ENCODE measurements around the gene PIGH. TPM values are rescaled to one million over a fixed set of nuclear protein-coding genes. Genes with fewer than 3 reads are reported as not detected.

The PIGH gene
- total RNA-seq, 1 donor from 2014 or later = 20.9 TPM

DNA sequence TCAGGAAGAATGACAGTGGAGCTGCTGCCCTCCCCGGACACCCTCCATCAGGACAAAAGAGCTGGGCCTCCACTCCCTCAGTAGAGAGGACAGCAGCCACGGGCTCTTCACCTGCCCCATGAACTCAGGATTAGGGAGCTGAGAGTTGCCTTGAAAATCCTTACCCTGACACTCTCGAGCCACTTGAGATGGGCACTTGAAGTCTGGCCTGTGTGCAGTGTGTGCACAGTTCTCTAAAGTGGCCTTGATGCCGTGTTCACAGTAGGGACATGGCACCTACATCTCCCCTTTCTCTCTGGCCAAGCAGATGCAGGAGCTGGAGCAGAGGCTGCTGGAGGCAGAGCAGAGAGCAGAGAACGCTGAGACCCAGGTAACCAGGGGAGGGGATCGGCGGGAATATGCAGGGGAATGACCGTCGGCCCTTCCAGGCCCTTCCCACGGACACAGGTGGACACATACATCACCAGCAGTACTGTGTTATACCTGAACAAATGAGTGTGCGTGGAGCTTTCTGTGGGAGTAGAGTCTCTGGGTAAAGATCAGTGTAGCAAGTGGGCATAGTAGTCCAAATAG is 44.5 kb downstream of the PIGH start:
- Histone ChIP-seq H3K27ac (no peak overlapping the region), H3K27me3 (no peaks in the 10 kb centered on the region), H3K36me3 (no peaks in the 10 kb centered on the region), H3K9me3 (no peaks in the 10 kb centered on the region), H3K4me1 (no peaks in the 10 kb centered on the region), H3K4me3 (no peak overlapping the region)
- TF ChIP-seq, protein P1, sequence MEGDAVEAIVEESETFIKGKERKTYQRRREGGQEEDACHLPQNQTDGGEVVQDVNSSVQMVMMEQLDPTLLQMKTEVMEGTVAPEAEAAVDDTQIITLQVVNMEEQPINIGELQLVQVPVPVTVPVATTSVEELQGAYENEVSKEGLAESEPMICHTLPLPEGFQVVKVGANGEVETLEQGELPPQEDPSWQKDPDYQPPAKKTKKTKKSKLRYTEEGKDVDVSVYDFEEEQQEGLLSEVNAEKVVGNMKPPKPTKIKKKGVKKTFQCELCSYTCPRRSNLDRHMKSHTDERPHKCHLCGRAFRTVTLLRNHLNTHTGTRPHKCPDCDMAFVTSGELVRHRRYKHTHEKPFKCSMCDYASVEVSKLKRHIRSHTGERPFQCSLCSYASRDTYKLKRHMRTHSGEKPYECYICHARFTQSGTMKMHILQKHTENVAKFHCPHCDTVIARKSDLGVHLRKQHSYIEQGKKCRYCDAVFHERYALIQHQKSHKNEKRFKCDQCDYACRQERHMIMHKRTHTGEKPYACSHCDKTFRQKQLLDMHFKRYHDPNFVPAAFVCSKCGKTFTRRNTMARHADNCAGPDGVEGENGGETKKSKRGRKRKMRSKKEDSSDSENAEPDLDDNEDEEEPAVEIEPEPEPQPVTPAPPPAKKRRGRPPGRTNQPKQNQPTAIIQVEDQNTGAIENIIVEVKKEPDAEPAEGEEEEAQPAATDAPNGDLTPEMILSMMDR (IDR thresholded peaks at IDR 0.05) = no peak
- intact Hi-C loops (cut with DNase I) = no loop called here
- no peak for DNase-seq (ENCODE audit: low spot score in 2 of 2)

DNA sequence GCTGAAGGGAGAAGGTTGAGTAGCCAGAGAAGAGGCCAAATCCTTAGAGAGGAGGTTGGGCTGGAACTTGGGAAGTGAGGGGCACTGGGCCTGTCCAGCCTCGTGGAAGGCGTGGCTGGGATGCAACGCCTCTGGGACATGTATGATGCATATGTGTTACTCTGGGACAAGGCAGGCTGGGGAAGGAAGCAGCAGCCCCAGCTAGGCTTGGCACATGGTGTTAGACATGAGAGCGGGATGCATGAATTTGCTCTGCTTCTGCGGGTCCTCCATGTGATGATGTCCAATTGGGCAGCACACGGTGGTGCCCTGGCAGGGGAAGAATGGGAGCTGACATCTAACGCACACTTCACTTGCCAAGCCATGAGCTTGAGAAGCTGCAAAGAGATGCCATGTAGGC is 45.7 kb downstream of the PIGH start:
- Histone ChIP-seq H3K4me1 (no peaks in the 10 kb centered on the region), H3K4me3 (no peak overlapping the region), H3K27me3 (no peaks in the 10 kb centered on the region), H3K9me3 (no peaks in the 10 kb centered on the region), H3K27ac (no peak overlapping the region), H3K36me3 (no peaks in the 10 kb centered on the region)
- no peak for DNase-seq (ENCODE audit: low spot score in 2 of 2)
- TF ChIP-seq, protein P1 (IDR thresholded peaks at IDR 0.05) = no peak
- intact Hi-C loops (cut with DNase I) = no loop called here

DNA sequence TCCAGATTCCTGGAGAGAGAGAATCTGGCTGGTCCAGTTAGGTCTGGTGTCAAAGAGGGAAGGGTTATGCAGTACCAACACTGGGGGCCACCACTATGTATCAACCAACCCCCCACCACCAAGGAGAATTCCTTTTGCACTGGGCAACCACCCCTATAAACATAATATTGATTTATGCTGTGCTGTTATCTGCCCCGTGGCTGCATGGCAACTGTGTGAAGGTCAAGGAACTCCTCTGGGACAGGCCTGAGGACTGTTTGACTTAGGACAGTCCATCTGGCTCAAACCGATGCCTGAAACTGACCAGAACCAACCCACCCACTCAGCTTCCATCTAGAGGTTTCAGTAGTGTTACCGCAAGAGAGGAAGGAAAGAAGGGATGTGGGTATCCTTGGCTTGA is 46.5 kb downstream of the PIGH start:
- Histone ChIP-seq H3K27me3 (no peaks in the 10 kb centered on the region), H3K4me3 (no peak overlapping the region), H3K4me1 (no peaks in the 10 kb centered on the region), H3K9me3 (no peaks in the 10 kb centered on the region), H3K27ac (no peak overlapping the region), H3K36me3 (no peaks in the 10 kb centered on the region)
- TF ChIP-seq, protein P1 (IDR thresholded peaks at IDR 0.05) = no peak
- DNase-seq (ENCODE audit: low spot score in 2 of 2) = no peak
- intact Hi-C loops (cut with DNase I) = no loop called here

DNA sequence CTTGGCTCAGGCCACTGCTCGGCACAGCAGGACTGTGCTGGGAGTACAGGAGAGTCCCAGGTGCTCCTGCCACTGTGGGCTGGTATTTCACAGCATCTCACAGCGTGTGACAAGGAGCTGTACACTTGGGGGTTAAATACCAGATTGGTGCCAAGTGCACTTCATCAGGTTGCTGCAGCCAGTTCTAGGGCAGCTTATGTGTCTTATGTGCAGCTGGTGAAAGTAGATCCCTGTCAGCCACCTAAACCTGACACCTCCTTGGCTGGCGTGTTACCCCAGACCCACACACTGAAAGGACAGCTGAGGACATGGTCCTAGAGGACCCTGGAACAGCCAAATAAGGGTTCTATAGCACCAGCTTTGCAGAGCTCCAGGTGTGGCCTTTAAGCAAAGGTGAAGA is 48.1 kb downstream of the PIGH start:
- Histone ChIP-seq H3K4me1 (no peaks in the 10 kb centered on the region), H3K27me3 (no peaks in the 10 kb centered on the region), H3K36me3 (no peaks in the 10 kb centered on the region), H3K27ac (no peak overlapping the region), H3K4me3 (no peak overlapping the region), H3K9me3 (no peaks in the 10 kb centered on the region)
- TF ChIP-seq, protein P1 (IDR thresholded peaks at IDR 0.05) = no peak
- intact Hi-C loops (cut with DNase I) = no loop called here
- no peak for DNase-seq (ENCODE audit: low spot score in 2 of 2)

DNA sequence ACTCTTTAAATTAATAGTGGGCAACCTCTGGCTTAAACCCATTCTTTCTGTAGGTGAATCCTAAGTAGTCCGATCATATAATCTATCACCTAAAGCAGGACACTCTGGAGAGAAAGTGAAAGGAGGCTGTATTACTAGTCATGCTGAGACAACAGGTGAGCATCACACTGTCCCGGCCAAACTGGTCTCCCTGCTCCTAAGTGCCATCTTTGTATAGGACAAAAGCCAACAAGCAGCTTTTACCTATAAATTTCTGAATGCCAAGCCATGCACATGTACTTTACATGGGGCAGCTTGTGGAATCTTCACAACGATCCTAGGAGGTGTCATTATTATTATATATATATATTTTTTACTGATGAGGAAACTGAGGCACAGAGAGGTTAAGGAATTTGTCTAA is 48.9 kb downstream of the PIGH start:
- intact Hi-C loops (cut with DNase I) = no loop called here
- no peak for DNase-seq (ENCODE audit: low spot score in 2 of 2)
- Histone ChIP-seq H3K4me1 (no peaks in the 10 kb centered on the region), H3K9me3 (no peaks in the 10 kb centered on the region), H3K27me3 (no peaks in the 10 kb centered on the region), H3K36me3 (no peaks in the 10 kb centered on the region), H3K4me3 (no peak overlapping the region), H3K27ac (no peak overlapping the region)
- TF ChIP-seq, protein P1 (IDR thresholded peaks at IDR 0.05) = no peak

DNA sequence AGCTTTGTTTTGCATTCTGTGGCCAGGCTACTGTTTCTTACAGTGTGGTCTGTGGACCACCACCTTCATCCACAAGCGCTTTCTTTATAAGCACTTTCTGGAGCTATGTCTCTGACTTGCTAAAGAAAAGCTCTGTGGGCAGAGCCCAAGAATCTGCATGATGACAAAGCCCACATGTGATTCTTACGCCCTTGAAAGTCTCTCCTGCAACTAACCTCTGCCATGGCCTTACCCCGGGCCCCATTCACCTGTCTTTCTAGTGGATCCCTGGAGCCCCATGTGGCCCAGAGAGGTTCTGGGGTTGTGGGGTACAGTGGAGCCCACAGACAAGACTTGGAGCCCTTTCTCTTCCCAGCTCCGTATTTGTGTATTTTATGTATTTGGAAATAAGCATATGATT is 50.3 kb downstream of the PIGH start:
- Histone ChIP-seq H3K4me3 (no peak overlapping the region), H3K27ac (no peak overlapping the region), H3K9me3 (no peaks in the 10 kb centered on the region), H3K36me3 (no peaks in the 10 kb centered on the region), H3K4me1 (no peaks in the 10 kb centered on the region), H3K27me3 (no peaks in the 10 kb centered on the region)
- no peak for DNase-seq (ENCODE audit: low spot score in 2 of 2)
- intact Hi-C loops (cut with DNase I) = no loop called here
- TF ChIP-seq, protein P1 (IDR thresholded peaks at IDR 0.05) = no peak

All from ascending aorta (tissue), 2 donors.